Right lung (tissue), 10 donors: ENCODE results near the gene NUAK2. TPM values are rescaled to one million over a fixed set of nuclear protein-coding genes. Genes with fewer than 3 reads are reported as not detected.
"Not testable (repeated sequence)": the region's sequence is repeated elsewhere in the genome, so short reads cannot be mapped to it uniquely, and the experiment has no call there.

Source experiments
- DNase-seq, 2 donors: peaks; one replicate each; pipeline ENCODE4 v3.0.0-alpha.2; 2013
- long read RNA-seq, 8 donors: transcript quantifications; one replicate each; lab custom pipeline, GENCODE V29; 2026
- polyA plus RNA-seq, 5 donors: library from polyadenylated mRNA; unstranded; fragments of 120-200 nt; gene quantifications; one replicate each; pipeline versions ENCODE4 v1.2.1 to v1.2.3, GENCODE V29; 2013; ENCODE audit warnings: inconsistent platforms in 1 of 5, low replicate concordance in 1 of 5; ENCODE audit not compliant: insufficient read length in 5 of 5, insufficient read depth in 1 of 5

Gene NUAK2
- polyA plus RNA-seq: 10 to 100 TPM in 1 of 5 donors, 1 to 10 TPM in 4; 6.0 to 10.5 (median 7.9) TPM
- long read RNA-seq, donor 1, transcript NUAK2-201 (7 exons, 3,441 nt): major isoform, 5 of 5 reads
- long read RNA-seq, donor 1, partial matches to known transcripts: 0 of 5 reads
- long read RNA-seq, donor 1, other reads (novel, unspliced or antisense): 0 of 5 reads
- long read RNA-seq, donor 2: 0 reads
- long read RNA-seq, donor 3: 0 reads
- long read RNA-seq, donor 4, partial matches to known transcripts: 0 of 1 reads
- long read RNA-seq, donor 4, other reads (novel, unspliced or antisense): 0 of 1 reads
- long read RNA-seq, donor 5, partial matches to known transcripts: 0 of 2 reads
- long read RNA-seq, donor 5, other reads (novel, unspliced or antisense): 0 of 2 reads
- long read RNA-seq, donor 6, partial matches to known transcripts: 0 of 3 reads
- long read RNA-seq, donor 6, other reads (novel, unspliced or antisense): 0 of 3 reads
- long read RNA-seq, donor 7, partial matches to known transcripts: 0 of 2 reads
- long read RNA-seq, donor 7, other reads (novel, unspliced or antisense): 0 of 2 reads
- long read RNA-seq, donor 8: 0 reads

- peak; percentile 83 to 86 for DNase-seq
Measured at GRCh38 chr1:205321162-205321958, at the start of gene NUAK2. Gene NUAK2 (minus strand): TSS chr1:205321745. CDS start chr1:205321628, 117 bp downstream.

GRCh38 chr1:205370780-205371179, 49.2 kb upstream of the NUAK2 start:
- DNase-seq: no peak

- no peak for DNase-seq
Measured at GRCh38 chr1:205369701-205370123, 48.2 kb upstream of the NUAK2 start.

GRCh38 chr1:205368478-205368877, 46.9 kb upstream of the NUAK2 start:
- DNase-seq: no peak

- no peak for DNase-seq
Measured at GRCh38 chr1:205365945-205366463, 44.5 kb upstream of the NUAK2 start.

- DNase-seq: not testable (repeated sequence)
Measured at GRCh38 chr1:205365086-205365485, 43.5 kb upstream of the NUAK2 start.

GRCh38 chr1:205360891-205361290, 39.3 kb upstream of the NUAK2 start:
- DNase-seq: no peak

GRCh38 chr1:205359771-205360565, 38.4 kb upstream of the NUAK2 start:
- DNase-seq: no peak

GRCh38 chr1:205358579-205358978, 37.0 kb upstream of the NUAK2 start:
- no peak for DNase-seq

GRCh38 chr1:205357567-205357966, 36.0 kb upstream of the NUAK2 start:
- DNase-seq: no peak

GRCh38 chr1:205356440-205357139, 35.0 kb upstream of the NUAK2 start, which contains the start of gene KLHDC8A:
Gene KLHDC8A (minus strand): TSS chr1:205356922. CDS start chr1:205343604, 13,318 bp downstream.
- DNase-seq: peak; percentile 63 to 67

- DNase-seq: no peak
Measured at GRCh38 chr1:205355075-205355453, 33.5 kb upstream of the NUAK2 start.

GRCh38 chr1:205354259-205355074, 32.9 kb upstream of the NUAK2 start:
- no peak for DNase-seq

GRCh38 chr1:205353612-205354011, 32.1 kb upstream of the NUAK2 start:
- no peak for DNase-seq

GRCh38 chr1:205353191-205353590, 31.6 kb upstream of the NUAK2 start:
- no peak for DNase-seq

- DNase-seq: no peak
Measured at GRCh38 chr1:205351984-205352713, 30.6 kb upstream of the NUAK2 start.

- no peak for DNase-seq
Measured at GRCh38 chr1:205350691-205351141, 29.2 kb upstream of the NUAK2 start.

- DNase-seq: no peak
Measured at GRCh38 chr1:205350124-205350523, 28.6 kb upstream of the NUAK2 start.
